ENCODE results near the gene ETV5.

The ETV5 gene

GRCh38 chr3:186095561-186096081, 13.3 kb downstream of the ETV5 start:
- no peak for DNase-seq (ENCODE audit: low spot score)

- peak; percentile 50 for DNase-seq (ENCODE audit: low spot score)
Measured at GRCh38 chr3:186094696-186095425, 14.0 kb downstream of the ETV5 start.

GRCh38 chr3:186094271-186094670, 14.6 kb downstream of the ETV5 start:
- no peak for DNase-seq (ENCODE audit: low spot score)

GRCh38 chr3:186093271-186093900, 15.5 kb downstream of the ETV5 start:
- no peak for DNase-seq (ENCODE audit: low spot score)

- DNase-seq (ENCODE audit: low spot score), result no peak
Measured at GRCh38 chr3:186092360-186093070, 16.4 kb downstream of the ETV5 start.

GRCh38 chr3:186090901-186091300, 18.0 kb downstream of the ETV5 start:
- DNase-seq (ENCODE audit: low spot score), result no peak

- DNase-seq (ENCODE audit: low spot score), result no peak
Measured at GRCh38 chr3:186088335-186088734, 20.6 kb downstream of the ETV5 start.

- no peak for DNase-seq (ENCODE audit: low spot score)
Measured at GRCh38 chr3:186084264-186084663, 24.6 kb downstream of the ETV5 start.

GRCh38 chr3:186083746-186084145, 25.1 kb downstream of the ETV5 start:
- no peak for DNase-seq (ENCODE audit: low spot score)

- no peak for DNase-seq (ENCODE audit: low spot score)
Measured at GRCh38 chr3:186082150-186082549, 26.7 kb downstream of the ETV5 start.

GRCh38 chr3:186081678-186082077, 27.2 kb downstream of the ETV5 start:
- DNase-seq (ENCODE audit: low spot score), result no peak

- peak; percentile 87 for DNase-seq (ENCODE audit: low spot score)
Measured at GRCh38 chr3:186080849-186081438, 27.9 kb downstream of the ETV5 start.

- DNase-seq (ENCODE audit: low spot score), result no peak
Measured at GRCh38 chr3:186079925-186080324, 29.0 kb downstream of the ETV5 start.

- no peak for DNase-seq (ENCODE audit: low spot score)
Measured at GRCh38 chr3:186077466-186077865, 31.4 kb downstream of the ETV5 start.

GRCh38 chr3:186075931-186076567, 32.8 kb downstream of the ETV5 start:
- DNase-seq (ENCODE audit: low spot score), result no peak

- DNase-seq (ENCODE audit: low spot score), result no peak
Measured at GRCh38 chr3:186075489-186075888, 33.4 kb downstream of the ETV5 start.

- no peak for DNase-seq (ENCODE audit: low spot score)
Measured at GRCh38 chr3:186073641-186074040, 35.2 kb downstream of the ETV5 start.

- DNase-seq (ENCODE audit: low spot score), result no peak
Measured at GRCh38 chr3:186070996-186071395, 37.9 kb downstream of the ETV5 start.

- DNase-seq (ENCODE audit: low spot score), result peak; percentile 81
Measured at GRCh38 chr3:186070550-186070949, 38.3 kb downstream of the ETV5 start.

- no peak for DNase-seq (ENCODE audit: low spot score)
Measured at GRCh38 chr3:186070133-186070532, 38.8 kb downstream of the ETV5 start.

GRCh38 chr3:186069199-186069598, 39.7 kb downstream of the ETV5 start:
- DNase-seq (ENCODE audit: low spot score), result no peak

- DNase-seq (ENCODE audit: low spot score), result no peak
Measured at GRCh38 chr3:186068243-186068552, 40.7 kb downstream of the ETV5 start.

Measured in COLO829 (cell line).